Globus pallidus (tissue), 1 donor: ENCODE data around the gene STXBP6.
"Not testable (repeated sequence)": the region's sequence is repeated elsewhere in the genome, so short reads cannot be mapped to it uniquely, and the experiment has no call there.

Experiments used
- DNase-seq: peaks from one replicate; pipeline ENCODE4 v3.0.0-alpha.2; 2015; ENCODE audit warnings: low spot score

The STXBP6 gene

DNA sequence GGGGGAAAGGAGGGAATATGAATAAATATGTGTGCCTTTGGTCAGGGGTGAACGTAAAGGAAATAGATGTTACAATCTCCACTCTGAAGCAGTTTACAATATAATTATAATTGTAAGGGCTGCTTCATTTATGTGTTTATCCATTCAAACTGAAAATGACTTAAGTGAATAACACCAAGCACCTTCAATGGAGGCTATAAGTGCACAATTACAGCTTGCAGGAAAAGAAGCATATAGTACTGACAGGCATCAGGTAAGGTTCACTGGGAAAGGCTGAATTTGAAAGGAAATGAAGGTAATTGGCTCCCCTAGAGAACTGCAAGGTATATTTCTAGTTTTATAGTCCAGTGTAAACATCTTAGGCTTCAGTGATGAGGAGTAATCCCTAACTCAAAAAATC is 192.7 kb downstream of the STXBP6 start:
- no peak for DNase-seq

DNA sequence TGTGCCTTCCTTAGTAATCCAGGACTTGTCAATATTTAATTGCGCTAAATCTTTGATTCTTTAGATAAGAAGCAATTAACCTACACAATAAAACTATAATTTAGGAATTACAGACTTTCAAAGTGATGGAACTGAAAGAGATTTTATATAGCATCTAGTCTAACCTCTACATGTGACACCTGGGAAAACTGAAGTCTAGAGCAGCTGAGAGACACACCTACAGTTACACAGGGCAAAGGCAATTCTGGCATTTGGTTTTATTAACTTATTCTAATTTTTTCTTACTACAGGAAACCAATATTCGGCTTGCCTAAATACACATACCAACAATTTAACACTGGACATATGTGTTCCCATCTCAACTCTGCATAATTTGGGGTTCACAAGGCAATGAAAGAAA is 196.5 kb downstream of the STXBP6 start:
- no peak for DNase-seq

DNA sequence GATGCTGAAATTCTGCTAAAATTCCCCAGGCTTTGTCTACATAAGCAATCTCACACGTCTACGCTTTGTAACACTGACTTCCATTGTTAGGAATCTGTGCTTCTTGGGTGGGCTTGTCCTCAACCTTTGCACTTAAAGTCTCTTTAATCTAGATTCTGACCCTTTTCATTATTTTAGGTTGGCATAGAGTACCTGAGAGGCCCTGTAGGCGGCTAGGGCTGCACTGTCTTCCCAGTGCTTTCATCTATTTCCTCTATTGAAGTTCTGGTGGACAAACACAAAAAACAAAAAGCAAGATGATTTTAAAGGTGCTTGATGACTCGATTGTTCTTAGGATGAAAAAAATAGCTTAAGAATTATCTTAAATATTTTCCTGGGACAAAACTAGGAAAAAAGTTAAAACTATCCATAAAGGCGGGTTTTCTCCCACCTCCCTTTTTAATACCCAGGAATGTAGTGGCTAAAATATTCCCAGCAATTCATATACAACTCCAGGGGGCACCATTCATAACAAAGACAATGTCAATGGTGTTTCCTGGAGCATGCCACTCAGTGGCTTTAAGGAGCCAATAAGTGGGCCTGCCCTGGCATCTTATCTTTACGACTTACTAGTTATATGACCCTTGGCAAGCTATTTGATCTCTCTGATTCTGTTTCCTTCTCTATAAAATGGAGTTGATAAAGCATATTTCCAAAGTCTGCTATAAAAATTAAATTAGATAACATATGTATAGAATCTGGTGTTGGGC is 197.5 kb downstream of the STXBP6 start:
- no peak for DNase-seq

DNA sequence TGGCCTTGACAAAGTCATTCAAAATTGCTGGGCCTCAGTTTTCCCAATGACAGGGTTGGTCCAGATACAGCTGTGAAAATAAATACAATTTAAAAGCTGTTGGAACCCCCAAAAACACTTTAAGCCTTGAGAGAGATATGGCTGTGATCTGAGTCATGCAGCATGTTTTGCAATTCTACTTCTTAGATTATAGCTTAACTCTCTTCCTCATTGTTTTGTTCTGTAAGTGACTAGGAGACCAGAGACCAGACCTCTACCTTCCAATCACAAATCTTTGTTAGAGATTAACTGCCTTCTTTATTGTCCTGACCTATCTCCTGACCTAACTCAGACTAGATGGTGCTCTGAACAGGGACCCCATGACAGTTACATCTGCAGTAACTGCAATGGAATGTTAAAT is 198.1 kb downstream of the STXBP6 start:
- no peak for DNase-seq

DNA sequence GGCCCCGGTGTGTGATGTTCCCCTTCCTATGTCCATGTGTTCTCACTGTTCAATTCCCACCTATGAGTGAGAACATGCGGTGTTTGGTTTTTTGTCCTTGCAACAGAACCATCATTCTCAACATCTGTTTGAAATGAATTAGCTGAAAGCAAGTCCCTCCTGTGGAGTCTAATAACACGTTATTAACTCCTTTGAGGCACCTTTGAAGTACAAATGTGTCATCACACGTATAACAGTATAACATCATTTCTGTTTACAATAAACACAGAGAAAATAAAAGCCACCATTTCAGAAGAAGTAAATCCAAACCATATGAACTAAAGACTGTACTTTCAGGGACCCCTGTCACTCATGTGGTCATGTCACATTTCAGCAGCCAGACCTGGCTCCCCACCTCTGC is 198.5 kb downstream of the STXBP6 start:
- DNase-seq = no peak

DNA sequence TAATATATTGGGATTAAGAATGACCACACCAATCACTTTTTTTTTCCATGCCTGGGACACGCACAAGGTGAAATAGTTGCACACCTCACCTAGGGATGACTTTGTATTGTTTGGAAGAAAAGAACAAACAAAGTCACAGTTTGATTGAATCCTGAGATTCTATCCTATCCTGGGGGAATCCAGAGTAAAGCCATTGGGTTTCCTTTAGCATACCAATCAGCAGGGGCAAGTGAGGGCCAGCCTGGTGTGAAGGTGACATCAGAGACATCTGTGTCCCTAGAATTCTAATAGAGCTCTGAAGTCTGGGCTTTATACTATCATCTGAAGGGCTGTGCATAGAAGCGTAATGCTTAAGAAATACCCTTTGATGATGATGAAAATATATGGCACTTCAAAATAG is 199.9 kb downstream of the STXBP6 start:
- DNase-seq = no peak

DNA sequence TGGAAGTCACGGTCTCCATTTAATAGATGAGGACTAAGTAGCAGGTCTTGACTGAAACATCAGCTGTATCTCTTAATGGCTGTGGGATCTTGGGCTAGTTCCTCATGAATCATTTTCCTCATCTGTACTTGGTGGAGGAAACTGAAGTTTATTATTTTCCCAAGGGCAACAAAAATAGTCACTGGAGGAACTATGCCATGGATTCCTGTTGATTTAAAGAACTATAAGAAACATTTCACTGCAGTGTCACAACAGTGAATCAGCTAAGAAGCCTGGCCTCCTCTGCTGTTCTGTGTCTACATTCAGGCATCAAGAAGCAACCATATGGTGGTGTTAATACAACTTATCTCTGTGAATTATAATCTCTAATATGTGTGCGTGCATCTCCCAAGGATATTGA is 200.5 kb downstream of the STXBP6 start:
- no peak for DNase-seq

DNA sequence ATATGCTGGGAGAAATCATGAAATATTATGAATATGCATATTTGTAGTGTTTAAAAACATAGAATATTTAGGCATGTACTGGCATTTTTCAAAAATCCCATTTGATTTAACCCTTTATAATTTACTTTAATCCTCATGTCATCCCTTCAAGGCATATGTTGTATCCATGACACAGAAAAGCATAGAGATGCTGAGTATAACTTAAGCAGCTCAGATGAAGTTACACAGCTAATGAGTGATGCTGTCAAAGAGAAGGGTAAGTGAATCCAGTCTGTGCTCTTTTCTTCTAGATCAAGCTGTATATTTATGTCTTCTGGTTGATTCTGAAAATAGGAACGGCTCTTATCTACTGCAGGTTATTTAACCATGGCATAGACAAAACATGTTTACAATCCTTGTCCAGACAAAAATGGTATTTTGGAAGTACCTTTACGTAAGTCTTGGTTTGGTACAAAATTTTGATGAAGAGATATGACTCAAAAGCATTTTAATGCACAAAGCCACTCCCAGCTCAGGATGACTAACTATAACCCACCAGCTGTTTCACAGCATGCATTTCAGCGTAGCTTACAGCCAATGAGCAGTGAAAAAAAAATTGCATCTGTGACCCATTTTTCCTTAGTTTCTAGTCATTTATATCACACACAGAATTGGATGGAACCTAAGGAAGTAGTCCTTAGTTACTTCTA is 201.7 kb downstream of the STXBP6 start:
- no peak for DNase-seq

DNA sequence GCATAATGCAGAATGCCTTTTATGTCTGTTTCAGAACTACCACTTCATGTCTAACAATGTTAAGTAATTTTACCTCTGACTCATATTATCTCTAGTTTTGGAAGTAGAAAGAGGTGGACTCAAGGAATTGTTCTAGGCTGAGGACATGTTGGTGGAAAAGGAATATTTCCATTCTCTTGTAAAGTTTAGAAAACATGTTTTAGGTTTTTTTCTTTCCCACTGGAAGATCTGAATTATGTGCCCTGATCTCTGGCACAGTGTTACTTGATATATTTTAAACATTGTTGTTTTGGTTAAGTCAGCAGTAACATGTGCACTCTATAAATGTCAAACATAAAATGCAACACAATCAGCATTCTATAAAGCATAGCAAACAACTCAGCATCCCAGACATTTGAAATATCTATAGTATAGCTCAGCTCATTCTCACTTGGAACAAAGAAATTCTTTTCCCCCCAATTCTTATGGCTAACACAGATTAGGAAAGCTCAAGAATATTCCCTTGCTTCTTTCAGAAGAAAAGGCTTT is 202.3 kb downstream of the STXBP6 start:
- DNase-seq = no peak

DNA sequence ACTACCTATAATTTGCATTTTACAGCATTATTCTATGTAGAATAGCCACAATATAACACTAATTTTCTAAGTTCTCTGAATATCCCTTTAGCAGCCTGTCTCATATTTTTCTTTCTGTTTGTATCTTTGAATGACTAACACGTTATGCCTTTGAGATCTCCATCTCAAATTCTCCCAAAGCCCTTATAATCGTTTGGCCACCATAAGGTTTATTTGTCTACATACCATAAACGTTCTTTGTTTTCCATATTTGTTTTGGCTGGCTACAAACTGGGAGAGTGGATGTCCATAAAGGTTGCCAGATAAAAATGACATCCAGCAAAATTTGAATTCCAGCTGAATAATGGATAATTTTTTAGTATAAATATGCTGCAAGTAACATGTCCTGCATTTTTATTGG is 203.7 kb downstream of the STXBP6 start:
- DNase-seq = no peak

DNA sequence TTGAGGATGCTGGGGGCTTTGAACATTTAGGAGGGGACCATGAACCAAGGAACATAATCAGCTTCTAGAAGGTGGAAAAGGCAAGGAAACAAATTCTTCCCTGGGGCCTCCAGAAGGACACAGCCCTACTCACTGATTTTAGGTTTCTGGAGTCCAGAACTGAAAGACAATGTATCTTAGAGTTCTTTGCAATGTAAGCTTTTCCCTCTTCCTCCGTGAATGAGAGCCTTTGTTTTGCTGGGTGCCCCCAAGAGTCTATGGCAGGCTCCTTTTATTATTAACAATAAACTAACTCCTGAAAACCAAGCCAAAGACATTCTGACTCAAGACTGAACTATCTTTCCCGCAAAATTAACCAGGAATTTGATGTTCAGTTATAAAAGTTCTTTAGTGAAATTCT is 204.1 kb downstream of the STXBP6 start:
- peak; percentile 36 for DNase-seq

DNA sequence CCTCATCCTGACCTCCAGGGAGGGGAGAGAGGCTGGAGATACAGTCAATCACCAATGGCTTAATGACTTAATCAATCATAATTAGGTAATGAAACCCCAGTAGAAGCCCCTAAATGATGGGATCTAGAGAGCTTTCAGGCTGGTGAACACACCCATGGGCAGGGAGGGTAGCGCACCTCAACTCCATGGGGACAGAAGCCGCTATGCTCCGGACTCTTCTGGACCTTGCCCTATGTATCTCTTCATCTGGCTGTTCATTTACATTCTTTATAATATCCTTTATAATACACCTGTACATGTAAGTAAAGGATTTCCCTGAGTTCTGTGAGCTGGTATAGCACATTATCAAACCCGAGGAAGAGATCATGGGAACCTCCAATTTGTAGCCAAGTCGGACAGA is 205.9 kb downstream of the STXBP6 start:
- DNase-seq = no peak

DNA sequence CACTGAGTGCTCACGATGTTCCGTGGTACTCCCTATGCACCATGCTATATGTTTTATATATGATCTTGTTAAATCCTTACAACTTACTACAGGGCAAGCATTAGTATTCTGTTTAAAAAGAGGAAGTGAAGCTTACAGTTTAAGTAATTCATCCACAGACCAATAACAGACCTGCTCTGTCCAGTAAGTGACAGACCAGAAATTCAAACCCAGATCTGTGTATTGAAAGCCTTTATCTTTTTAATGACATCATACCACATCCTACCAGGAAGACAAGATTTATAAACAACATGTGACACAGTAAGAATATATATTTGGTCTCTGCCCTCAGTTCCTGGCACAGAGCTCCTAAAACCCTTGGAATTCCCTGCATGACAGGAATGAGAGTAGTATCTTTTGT is 206.5 kb downstream of the STXBP6 start:
- DNase-seq = no peak

DNA sequence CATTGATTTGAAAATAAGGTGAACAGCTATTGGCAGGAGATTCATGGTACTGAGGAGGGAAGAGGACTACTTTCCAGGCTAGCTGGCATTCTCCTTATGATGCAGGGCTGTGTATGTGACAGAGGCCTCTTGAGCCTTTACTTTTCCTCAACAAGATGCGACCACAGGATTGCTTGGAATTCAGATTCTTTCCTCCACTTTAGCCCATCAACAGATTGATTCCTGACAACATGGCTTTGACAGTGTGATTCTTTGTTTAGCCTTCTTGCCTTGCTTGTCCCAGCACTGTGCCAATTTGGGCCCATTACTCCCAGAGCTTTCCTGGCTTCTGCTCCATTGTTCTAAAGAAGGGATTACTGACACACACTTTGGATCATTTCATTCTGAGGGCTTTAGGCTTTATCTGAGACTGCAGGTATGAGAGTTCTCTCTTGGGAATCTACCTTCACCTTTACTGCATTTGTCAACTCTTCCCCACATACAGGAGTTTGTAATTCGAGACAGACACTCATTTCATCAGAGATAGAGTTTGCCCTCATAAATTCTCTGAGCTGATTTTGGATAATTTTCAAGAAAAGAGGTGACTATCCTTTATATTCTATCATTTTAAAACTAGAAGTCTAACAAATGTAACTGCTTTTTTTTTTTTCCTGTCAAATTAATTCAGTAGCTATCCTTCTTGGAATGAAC is 209.6 kb downstream of the STXBP6 start:
- DNase-seq = peak; percentile 20

DNA sequence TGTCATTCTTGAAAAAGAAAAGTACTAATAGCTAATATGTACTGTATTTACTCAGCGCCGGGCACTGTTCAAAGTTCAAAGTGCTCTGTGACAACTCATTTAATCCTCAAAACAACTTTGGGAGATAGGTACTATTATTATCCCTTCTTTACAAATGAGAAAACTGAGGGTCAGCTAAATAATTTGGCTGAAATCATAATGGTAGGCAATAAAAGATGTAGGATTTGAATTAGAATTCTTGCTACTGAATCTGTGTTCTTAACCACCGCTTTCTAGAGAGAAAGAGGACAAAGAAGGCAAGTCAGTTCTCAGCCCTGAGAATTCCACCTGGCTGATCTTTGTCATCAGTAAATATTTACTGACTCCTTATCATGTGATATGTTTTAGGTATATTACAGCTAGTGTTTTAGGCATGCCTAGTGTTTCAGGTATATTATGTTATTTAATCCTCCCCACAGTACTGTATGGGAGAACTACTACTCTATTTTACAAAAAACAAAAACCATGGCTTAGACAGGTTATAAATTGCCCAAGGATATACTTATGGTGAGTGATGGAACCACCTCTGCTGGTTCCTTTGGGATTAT is 210.2 kb downstream of the STXBP6 start:
- DNase-seq = no peak

DNA sequence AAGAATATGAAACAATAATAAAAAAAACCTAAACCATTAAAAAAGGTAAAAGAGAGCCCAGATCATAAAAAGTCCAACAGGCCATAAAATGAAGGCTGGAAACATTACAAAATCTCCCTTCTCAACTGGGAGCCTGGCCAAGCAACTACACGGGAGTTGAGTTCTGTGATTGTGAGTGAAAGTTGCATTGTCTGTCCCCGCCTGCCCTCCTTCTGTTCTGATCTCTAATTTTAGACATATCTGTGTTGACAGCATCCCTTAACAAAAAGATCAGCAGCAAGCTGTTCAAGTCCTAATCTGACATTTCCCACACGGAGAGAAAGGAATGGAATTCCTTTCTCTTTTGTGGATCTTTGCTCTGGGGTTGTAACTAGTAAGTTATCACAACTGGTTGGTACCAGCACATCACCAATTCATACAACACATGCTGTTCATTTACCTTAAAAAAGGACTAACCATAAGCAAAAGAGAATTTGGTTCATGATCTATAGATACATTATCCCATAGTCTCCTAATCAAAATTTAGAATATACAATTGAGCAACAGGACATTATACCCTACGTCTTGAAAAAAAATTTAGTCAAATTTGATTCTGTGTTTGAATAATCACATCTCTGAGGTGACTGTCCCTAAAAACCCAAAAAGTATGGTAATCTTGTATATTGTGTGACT is 210.9 kb downstream of the STXBP6 start:
- DNase-seq = peak; percentile 37

DNA sequence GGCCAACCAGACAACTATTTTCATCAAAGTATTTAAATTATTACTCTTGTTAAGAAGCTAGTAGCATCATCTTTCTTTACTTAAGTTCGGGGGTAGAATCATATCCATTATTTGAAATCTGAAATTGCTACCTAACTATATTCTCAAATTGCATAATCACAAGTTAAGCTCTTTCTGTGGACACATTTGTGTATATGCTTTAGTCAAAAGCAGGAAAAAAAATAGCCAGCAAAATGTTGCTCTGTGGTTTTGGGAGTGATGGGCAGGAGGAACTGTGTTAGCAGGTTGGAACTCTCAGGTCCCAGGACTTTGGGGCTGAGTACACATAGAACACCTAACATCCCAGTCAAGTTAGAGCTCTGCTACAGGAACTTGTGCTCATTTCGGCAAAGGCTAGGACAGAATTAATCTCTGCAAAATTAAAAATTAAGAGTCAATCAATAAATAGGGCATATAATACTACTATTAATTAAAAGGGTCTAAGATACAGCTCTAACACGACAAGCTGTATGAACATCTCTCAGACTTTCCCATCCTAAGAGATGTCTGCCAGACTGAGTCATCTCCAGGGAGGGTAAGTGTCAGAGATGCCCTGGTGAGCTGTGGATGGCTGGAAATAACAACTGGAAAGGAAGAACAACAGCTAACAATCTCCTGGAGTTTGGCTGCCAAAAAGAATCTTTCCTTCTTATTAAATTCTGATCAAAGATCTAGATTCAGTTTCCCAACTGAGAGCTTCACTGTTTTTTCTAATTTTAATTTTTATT is 212.5 kb downstream of the STXBP6 start:
- DNase-seq = no peak

DNA sequence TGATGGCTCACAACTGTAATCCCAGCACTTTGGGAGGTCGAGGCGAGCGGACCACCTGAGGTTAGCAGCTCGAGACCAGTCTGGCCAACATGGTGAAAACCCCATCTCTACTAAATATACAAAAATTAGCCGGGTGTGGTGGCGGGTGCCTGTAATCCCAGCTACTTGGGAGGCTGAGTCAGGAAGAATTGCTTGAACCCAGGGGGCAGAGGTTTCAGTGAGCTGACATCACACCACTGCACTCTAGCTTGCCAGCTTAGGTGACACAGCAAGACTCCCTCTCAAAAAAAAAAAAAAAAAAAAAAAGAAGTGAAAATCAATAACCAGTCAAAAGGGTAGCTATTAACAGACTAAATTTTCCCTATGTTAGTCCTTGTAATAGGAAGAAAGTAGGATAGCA is 213.6 kb downstream of the STXBP6 start:
- DNase-seq = not testable (repeated sequence)

DNA sequence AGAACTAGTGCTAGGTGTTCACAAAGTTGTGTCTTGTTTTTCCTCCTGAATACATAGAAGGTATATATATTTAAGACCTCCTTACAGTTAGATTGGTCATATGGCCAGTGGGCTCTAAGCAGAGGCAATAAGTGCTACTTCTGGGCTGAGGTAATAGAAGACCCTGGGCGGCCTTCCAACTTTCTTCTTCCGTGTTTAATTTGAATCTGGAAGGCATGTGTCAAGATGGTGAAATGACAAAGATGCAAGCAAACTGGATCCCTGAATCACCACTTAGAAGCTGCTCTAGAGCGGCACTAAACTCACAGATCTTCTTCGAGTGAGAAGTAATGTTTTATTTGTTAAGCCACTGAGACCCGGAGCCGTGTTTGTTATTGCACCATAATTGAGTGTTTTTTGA is 215.0 kb downstream of the STXBP6 start:
- no peak for DNase-seq

DNA sequence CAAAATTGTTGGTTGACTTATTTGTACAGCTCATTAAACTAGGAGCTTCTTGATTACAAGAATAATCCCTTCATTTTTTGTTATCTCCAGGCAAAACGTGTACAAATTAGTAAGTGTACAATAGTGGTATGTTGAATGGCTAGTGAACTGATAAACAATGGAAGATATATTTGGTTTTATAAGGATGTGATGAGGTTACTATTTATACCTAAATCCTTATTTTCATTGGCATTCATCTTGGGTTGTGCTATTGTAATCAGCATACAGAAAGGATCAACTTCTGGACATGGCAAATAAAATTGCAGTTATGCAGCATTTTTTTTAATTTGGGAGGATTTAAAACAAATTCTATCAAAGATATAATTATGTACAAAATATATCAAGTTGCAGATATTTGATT is 216.6 kb downstream of the STXBP6 start:
- no peak for DNase-seq

DNA sequence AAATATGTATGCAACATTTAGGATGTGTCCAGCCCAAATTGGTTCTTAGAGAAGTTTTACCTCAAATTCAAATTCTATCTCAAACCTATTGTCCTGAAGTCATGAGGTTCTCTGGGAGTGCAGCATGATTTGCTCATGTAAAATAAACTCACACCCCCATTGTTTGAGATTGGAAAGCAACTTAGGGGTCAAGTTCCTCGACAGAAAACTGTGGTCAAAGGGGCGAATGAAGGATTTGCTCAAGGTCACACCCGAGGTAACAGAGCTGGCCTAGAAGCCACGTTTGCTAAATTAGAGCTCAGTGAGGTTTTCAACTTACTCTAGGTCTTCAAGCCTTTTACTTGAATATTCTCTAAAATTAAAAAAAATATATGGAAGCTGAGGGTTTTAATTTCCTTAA is 218.3 kb downstream of the STXBP6 start:
- DNase-seq = no peak
